HCT116 (cell line): Measurements from ENCODE around the gene NOXA1. TPM values are rescaled to one million over a fixed set of nuclear protein-coding genes. Genes with fewer than 3 reads are reported as not detected.

ENCODE experiments used
- ATAC-seq: fragments of 200-7000 bp; cut with Tn5 transposase; 2 replicates; pipeline ENCODE4 v1.9.1; 2020; ENCODE audit warnings: mild to moderate bottlenecking, moderate library complexity
- BruUV-seq: library from RNA; stranded (reverse); fragments of 400-500 nt; replicated peaks from 2 replicates; lab custom pipeline; 2021; lab: Mats Ljungman, UMichigan
- CTCF ChIA-PET: fragments of 300-600 bp; sonication (Branson Sonifier 250); formaldehyde crosslinking; loops from one replicate; lab custom pipeline; 2021; ENCODE audit warnings: antibody characterized with exemption; lab: Charles Lee
- POLR2A ChIA-PET: fragments of 300-600, 350-600 bp; sonication (Branson Sonifier 250); formaldehyde crosslinking; loops from one replicate; lab custom pipeline; 2021; ENCODE audit warnings: antibody characterized with exemption; lab: Charles Lee
- RAD21 ChIA-PET, 2 experiments: fragments of 300-600 bp; sonication (Branson Sonifier 250); formaldehyde crosslinking; loops; one replicate each; lab custom pipeline; 2023; ENCODE audit warnings: low total read pairs in 2 of 2; ENCODE audit not compliant: uncharacterized antibody in 2 of 2, unreplicated experiment in 2 of 2, low non-redundant PET in 1 of 2; lab: Charles Lee
- DNase-seq: peaks from one replicate; pipeline ENCODE4 v3.0.0-alpha.2; 2010; ENCODE audit warnings: low read depth, low spot score
- H2AFZ ChIP-seq: fragments of 200-600 bp; shearing (Covaris generic), sonication (generic); 2 replicates; pipeline ENCODE4 v1.6.1; 2017; ENCODE audit warnings: low read depth, mixed run types, mixed read lengths, antibody characterized with exemption, low read length; ENCODE audit not compliant: poor library complexity, severe bottlenecking
- H3K27ac ChIP-seq: 2 replicates; pipeline ENCODE4 v1.5.1; 2012; ENCODE audit warnings: low read depth, low read length
- H3K27me3 ChIP-seq: fragments of 200-600 bp; sonication (generic); 2 replicates; pipeline ENCODE4 v1.6.1; 2016; ENCODE audit warnings: mixed run types, low read length, mixed read lengths; ENCODE audit not compliant: insufficient read depth
- H3K36me3 ChIP-seq, 2 experiments: fragments of 200-500 bp in 1 of 2; fragments of 200-600 bp in 1 of 2; sonication (Bioruptor generic) in 1 of 2; sonication (generic) in 1 of 2; 2 replicates each; pipeline versions ENCODE4 v1.5.1 to v1.6.1; 2014 to 2016; ENCODE audit warnings: low read length in 2 of 2, inconsistent platforms in 1 of 2, mixed read lengths in 1 of 2, mixed run types in 1 of 2; ENCODE audit not compliant: insufficient read depth in 2 of 2, control insufficient read depth in 1 of 2
- H3K4me1 ChIP-seq, 2 experiments: fragments of 200-600 bp in 1 of 2; sonication (generic) in 1 of 2; 2 replicates each; pipeline versions ENCODE4 v1.5.1 to v1.6.1; 2012 to 2017; ENCODE audit warnings: low read length in 2 of 2, inconsistent platforms in 1 of 2, mild to moderate bottlenecking in 1 of 2, mixed read lengths in 1 of 2, mixed run types in 1 of 2, moderate library complexity in 1 of 2; ENCODE audit not compliant: insufficient read depth in 2 of 2, control insufficient read depth in 1 of 2
- H3K4me2 ChIP-seq: fragments of 200-600 bp; sonication (generic); 2 replicates; pipeline ENCODE4 v1.6.1; 2017; ENCODE audit warnings: mixed run types, low read length, mixed read lengths
- H3K4me3 ChIP-seq, 2 experiments: fragments of 200-600 bp in 1 of 2; sonication (generic) in 1 of 2; replicated peaks in 1 of 2; 2 replicates each; pipeline ENCODE4 v1.5.1; 2011 to 2016; ENCODE audit warnings: low read length in 2 of 2, control low read depth in 1 of 2, low read depth in 1 of 2, mild to moderate bottlenecking in 1 of 2, mixed read lengths in 1 of 2, mixed run types in 1 of 2
- H3K79me2 ChIP-seq: fragments of 200-600 bp; sonication (generic); 2 replicates; pipeline ENCODE4 v1.6.1; 2017; ENCODE audit warnings: mild to moderate bottlenecking, mixed run types, low read length, moderate library complexity, mixed read lengths; ENCODE audit not compliant: insufficient read depth
- H3K9ac ChIP-seq: fragments of 200-600 bp; sonication (generic); 2 replicates; pipeline ENCODE4 v1.6.1; 2016; ENCODE audit warnings: low read length, mixed read lengths
- H3K9me2 ChIP-seq: fragments of 200-600 bp; sonication (generic), shearing (Covaris generic); 2 replicates; pipeline ENCODE4 v1.6.1; 2017; ENCODE audit warnings: mixed run types, mild to moderate bottlenecking, moderate library complexity; ENCODE audit not compliant: insufficient read depth
- H3K9me3 ChIP-seq, 2 experiments: fragments of 200-500 bp in 1 of 2; fragments of 200-600 bp in 1 of 2; sonication (Bioruptor generic) in 1 of 2; sonication (generic) in 1 of 2; 2 replicates each; pipeline ENCODE4 v1.6.1; 2014 to 2017; ENCODE audit warnings: low read length in 2 of 2, mixed read lengths in 2 of 2, inconsistent platforms in 1 of 2, low read depth in 1 of 2, mild to moderate bottlenecking in 1 of 2, mixed run types in 1 of 2, moderate library complexity in 1 of 2; ENCODE audit not compliant: control insufficient read depth in 1 of 2, insufficient read depth in 1 of 2
- H4K20me1 ChIP-seq: fragments of 200-600 bp; sonication (generic), shearing (Covaris generic); 2 replicates; pipeline ENCODE4 v1.6.1; 2017; ENCODE audit warnings: mixed run types, mild to moderate bottlenecking, moderate library complexity; ENCODE audit not compliant: insufficient read depth
- ATF3 ChIP-seq: IDR thresholded peaks from 2 replicates; pipeline ENCODE4 v1.6.1; 2012
- EZH2 ChIP-seq: fragments of 200-600 bp; sonication (generic); IDR thresholded peaks from 2 replicates; pipeline ENCODE4 v1.6.1; 2017; ENCODE audit warnings: antibody characterized with exemption, mixed run types
- EZH2phosphoT487 ChIP-seq: fragments of 200-600 bp; IDR thresholded peaks from 2 replicates; pipeline ENCODE4 v1.6.1; 2018; ENCODE audit warnings: antibody characterized with exemption, borderline replicate concordance
- MAX ChIP-seq: IDR thresholded peaks from 2 replicates; pipeline ENCODE4 v1.6.1; 2012
- RAD21 ChIP-seq: IDR thresholded peaks from 2 replicates; pipeline ENCODE4 v1.6.1; 2012; ENCODE audit warnings: low read depth, mild to moderate bottlenecking
- SIN3A ChIP-seq: IDR thresholded peaks from 2 replicates; pipeline ENCODE4 v1.6.1; 2012; ENCODE audit warnings: low read depth
- SP1 ChIP-seq: IDR thresholded peaks from 2 replicates; pipeline ENCODE4 v1.6.1; 2012; ENCODE audit warnings: low read depth
- SRF ChIP-seq: IDR thresholded peaks from 2 replicates; pipeline ENCODE4 v1.6.1; 2012; ENCODE audit warnings: low read depth
- TCF7L2 ChIP-seq: IDR thresholded peaks from 2 replicates; pipeline ENCODE4 v1.7.0; 2011; ENCODE audit warnings: borderline replicate concordance, inconsistent platforms; ENCODE audit not compliant: insufficient read depth, insufficient read length; ENCODE audit errors: extremely low read depth
- YY1 ChIP-seq: IDR thresholded peaks from 2 replicates; pipeline ENCODE4 v1.6.1; 2011; ENCODE audit warnings: low read length, low read depth, moderate library complexity, mild to moderate bottlenecking; ENCODE audit not compliant: insufficient replicate concordance; ENCODE audit errors: extremely low read depth
- ZNF274 ChIP-seq: fragments of 200-500 bp; sonication (Bioruptor generic); IDR thresholded peaks from 2 replicates; pipeline ENCODE4 v1.6.1; 2014; ENCODE audit warnings: mild to moderate bottlenecking, low read depth, low read length, inconsistent platforms
- intact Hi-C: fragments of 100-400 bp; cut with micrococcal nuclease; formaldehyde crosslinking; loops from 2 replicates; pipeline ENCODE4 v1.10.0; 2022
- total RNA-seq: library from RNA; stranded (reverse); gene quantifications from one replicate; pipeline ENCODE4 v1.2.1, GENCODE V29; 2021; ENCODE audit not compliant: unreplicated experiment

Gene NOXA1
- total RNA-seq, 1 experiment from 2014 or later: 13.2 TPM

GRCh38 chr9:137459601-137460362 is 36.6 kb downstream of the NOXA1 start:
- no peaks in the 10 kb centered on the region for H4K20me1 ChIP-seq
- peak overlapping the region; percentile 70 for H3K4me2 ChIP-seq
- no TSS peak for BruUV-seq
- no peak for DNase-seq
- TF ChIP-seq SRF: no peak
- TF ChIP-seq RAD21: no peak
- no peak for TF ChIP-seq YY1
- TF ChIP-seq MAX: no peak
- TF ChIP-seq ATF3: no peak
- TF ChIP-seq SIN3A: no peak
- TF ChIP-seq TCF7L2: no peak
- TF ChIP-seq SP1: no peak
- TF ChIP-seq EZH2: no peak
- no peak for TF ChIP-seq ZNF274
- TF ChIP-seq EZH2phosphoT487: no peak
- ATAC-seq: no peak
- intact Hi-C loops: no loop called here
- peaks cover 22 to 61% of the 10 kb centered on the region in 2 experiments for H3K4me1 ChIP-seq
- H3K4me3 ChIP-seq: peak overlapping the region; percentile 25 to 94
- RAD21 ChIA-PET: no interaction called here
- no peaks in the 10 kb centered on the region for H3K27me3 ChIP-seq
- H2AFZ ChIP-seq: no peak overlapping the region
- H3K9ac ChIP-seq: peak overlapping the region; percentile 98
- peaks cover 35% of the 10 kb centered on the region for H3K79me2 ChIP-seq
- peak overlapping the region; percentile 81 for H3K27ac ChIP-seq
- H3K36me3 ChIP-seq: peaks cover 9 to 23% of the 10 kb centered on the region in 2 experiments; a peak in 2 of 4 replicates
- no peaks in the 10 kb centered on the region for H3K9me2 ChIP-seq
- CTCF ChIA-PET: no interaction called here
- POLR2A ChIA-PET: interaction anchor here (0.6 to 1.0 kb wide), 2 partner anchors 18 to 482 kb away, joined by 3 to 6 read pairs; partner anchors contain the start of gene ENTPD8
- H3K9me3 ChIP-seq: no peaks in the 10 kb centered on the region
